A549 treated with AZD9567 at 1 μM for 4 hours (cell line): ENCODE results near the gene DRD3. TPM values are rescaled to one million over a fixed set of nuclear protein-coding genes. Genes with fewer than 3 reads are reported as not detected.

Source experiments
- total RNA-seq: library from RNA; stranded (reverse); fragments of 200-300 nt; extraction: Qiagen RNA extraction; gene quantifications from 5 replicates; pipeline ENCODE4 v1.2.3, GENCODE V29; 2022; ENCODE audit not compliant: insufficient read depth

DRD3 gene
- total RNA-seq = not detected in 5 replicates

DNA sequence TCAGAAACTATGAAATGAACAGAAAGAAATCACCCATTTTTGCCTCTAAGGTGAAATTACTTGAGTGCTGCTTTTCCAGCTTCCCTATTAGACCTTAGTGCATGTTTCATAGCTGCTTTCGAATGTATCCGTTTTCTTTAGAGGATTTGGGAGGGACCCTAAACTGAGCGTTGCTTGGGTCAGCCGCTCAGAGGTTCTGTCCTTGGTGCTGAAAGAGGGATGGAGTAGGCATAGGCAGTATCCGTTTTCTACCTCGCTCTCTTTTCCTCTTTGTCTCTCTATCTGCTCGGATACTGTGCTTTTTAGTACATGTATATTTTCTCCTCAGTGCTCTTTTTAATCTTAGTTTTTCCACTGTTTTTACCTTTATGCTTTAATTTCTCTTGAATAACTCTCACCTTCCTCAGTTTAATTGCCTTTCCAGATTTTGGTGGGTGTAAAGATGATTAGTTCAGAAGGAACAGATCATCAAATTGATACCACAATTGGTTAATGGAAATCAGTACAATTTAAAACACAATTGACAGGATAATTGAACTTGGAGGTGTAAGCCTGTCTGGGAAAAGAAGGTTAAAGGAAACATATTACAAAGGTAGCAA, at the start of gene DRD3:
Gene DRD3 (minus strand): TSS at position 283 of the 599 bp plus-strand sequence. CDS start 7,060 bp downstream, outside the sequence.

Other genes with a start within 250 kb of the DRD3 start
- gene ZDHHC23, start 231.0 kb downstream of the DRD3 start, total RNA-seq = 3.4 to 4.0 TPM (median 3.5 TPM) in 5 replicates
- 1.3 to 1.6 TPM (median 1.6 TPM) in 5 replicates for gene CCDC191, start 122.5 kb downstream of the DRD3 start, total RNA-seq
- 21.9 to 29.7 TPM (median 23.1 TPM) in 5 replicates for gene QTRT2, start 122.3 kb downstream of the DRD3 start, total RNA-seq
- not detected in 5 replicates for gene ZNF80, start 58.5 kb upstream of the DRD3 start, total RNA-seq
- gene TIGIT, start 115.0 kb upstream of the DRD3 start, total RNA-seq = not detected in 5 replicates